Liver (tissue), 3 donors: ENCODE measurements around the gene ADCY10.

Experiments
- EGR1 ChIP-seq, 2 donors: IDR thresholded peaks; 2 replicates each; pipeline ENCODE4 v1.6.1; 2016 to 2018; ENCODE audit warnings: antibody characterized with exemption in 2 of 2, low read depth in 2 of 2
- GABPA ChIP-seq, 2 donors: IDR thresholded peaks in 1 of 2; conservative IDR thresholded peaks in 1 of 2; 2 replicates each; pipeline ENCODE4 v1.6.1; 2016; ENCODE audit warnings: antibody characterized with exemption in 2 of 2, mild to moderate bottlenecking in 1 of 2, moderate library complexity in 1 of 2
- HNF4A ChIP-seq, 2 donors: conservative IDR thresholded peaks; 2 replicates each; pipeline ENCODE4 v1.6.1; 2016; ENCODE audit warnings: antibody characterized with exemption in 2 of 2, mild to moderate bottlenecking in 2 of 2
- RAD21 ChIP-seq, 2 donors: IDR thresholded peaks; 2 replicates each; pipeline ENCODE4 v1.6.1; 2016; ENCODE audit warnings: antibody characterized with exemption in 2 of 2, mild to moderate bottlenecking in 2 of 2
- TAF1 ChIP-seq: conservative IDR thresholded peaks from 2 replicates; pipeline ENCODE4 v1.6.1; 2016; ENCODE audit warnings: antibody characterized with exemption, mild to moderate bottlenecking
- TF ChIP-seq, protein P1 (sequence below): fragments of 150-350 bp; IDR thresholded peaks from 2 replicates; pipeline ENCODE4 v1.5.1; 2017; ENCODE audit warnings: improper control_type of control experiment, low read depth, low read length; ENCODE audit not compliant: missing input control
- TF ChIP-seq, protein P2 (sequence below): IDR thresholded peaks from 2 replicates; pipeline ENCODE4 v1.6.1; 2016; ENCODE audit warnings: antibody characterized with exemption
- TF ChIP-seq, protein P3 (sequence below): IDR thresholded peaks from 2 replicates; pipeline ENCODE4 v1.6.1; 2016; ENCODE audit warnings: antibody characterized with exemption
- TF ChIP-seq, protein P4 (sequence below): IDR thresholded peaks from 2 replicates; pipeline ENCODE4 v1.6.1; 2016; ENCODE audit warnings: antibody characterized with exemption
- TF ChIP-seq, protein P5 (sequence below): IDR thresholded peaks from 2 replicates; pipeline ENCODE4 v1.6.1; 2016; ENCODE audit warnings: antibody characterized with exemption, mild to moderate bottlenecking
- donor health status: healthy.
- donor health status: healthy.

DNA sequence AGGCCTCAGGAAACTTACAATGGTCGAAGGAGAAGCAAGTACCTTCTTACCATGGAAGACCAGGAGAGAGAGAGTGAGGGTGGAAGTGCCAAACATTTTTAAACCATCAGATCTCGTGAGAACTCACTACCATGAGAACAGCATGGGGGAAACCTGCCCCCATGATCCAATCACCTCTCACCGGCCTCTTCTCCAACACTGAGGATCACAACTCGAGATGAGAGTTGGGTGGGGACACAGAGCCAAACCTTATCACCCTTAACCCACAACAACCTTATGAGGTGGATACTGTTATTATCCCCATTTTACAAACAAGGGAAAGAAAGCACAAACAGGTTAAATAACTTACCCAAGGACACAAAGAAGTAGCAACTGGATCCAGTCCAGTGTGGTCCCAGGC lies 111.7 kb downstream of the ADCY10 start:
- TF ChIP-seq, protein P1, sequence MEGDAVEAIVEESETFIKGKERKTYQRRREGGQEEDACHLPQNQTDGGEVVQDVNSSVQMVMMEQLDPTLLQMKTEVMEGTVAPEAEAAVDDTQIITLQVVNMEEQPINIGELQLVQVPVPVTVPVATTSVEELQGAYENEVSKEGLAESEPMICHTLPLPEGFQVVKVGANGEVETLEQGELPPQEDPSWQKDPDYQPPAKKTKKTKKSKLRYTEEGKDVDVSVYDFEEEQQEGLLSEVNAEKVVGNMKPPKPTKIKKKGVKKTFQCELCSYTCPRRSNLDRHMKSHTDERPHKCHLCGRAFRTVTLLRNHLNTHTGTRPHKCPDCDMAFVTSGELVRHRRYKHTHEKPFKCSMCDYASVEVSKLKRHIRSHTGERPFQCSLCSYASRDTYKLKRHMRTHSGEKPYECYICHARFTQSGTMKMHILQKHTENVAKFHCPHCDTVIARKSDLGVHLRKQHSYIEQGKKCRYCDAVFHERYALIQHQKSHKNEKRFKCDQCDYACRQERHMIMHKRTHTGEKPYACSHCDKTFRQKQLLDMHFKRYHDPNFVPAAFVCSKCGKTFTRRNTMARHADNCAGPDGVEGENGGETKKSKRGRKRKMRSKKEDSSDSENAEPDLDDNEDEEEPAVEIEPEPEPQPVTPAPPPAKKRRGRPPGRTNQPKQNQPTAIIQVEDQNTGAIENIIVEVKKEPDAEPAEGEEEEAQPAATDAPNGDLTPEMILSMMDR, result no peak
- TF ChIP-seq, protein P2, sequence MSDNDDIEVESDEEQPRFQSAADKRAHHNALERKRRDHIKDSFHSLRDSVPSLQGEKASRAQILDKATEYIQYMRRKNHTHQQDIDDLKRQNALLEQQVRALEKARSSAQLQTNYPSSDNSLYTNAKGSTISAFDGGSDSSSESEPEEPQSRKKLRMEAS, result no peak
- TF ChIP-seq EGR1 (IDR thresholded peaks at IDR 0.05; ENCODE audit: low read depth in 2 of 2), result no peak
- TF ChIP-seq, protein P3, sequence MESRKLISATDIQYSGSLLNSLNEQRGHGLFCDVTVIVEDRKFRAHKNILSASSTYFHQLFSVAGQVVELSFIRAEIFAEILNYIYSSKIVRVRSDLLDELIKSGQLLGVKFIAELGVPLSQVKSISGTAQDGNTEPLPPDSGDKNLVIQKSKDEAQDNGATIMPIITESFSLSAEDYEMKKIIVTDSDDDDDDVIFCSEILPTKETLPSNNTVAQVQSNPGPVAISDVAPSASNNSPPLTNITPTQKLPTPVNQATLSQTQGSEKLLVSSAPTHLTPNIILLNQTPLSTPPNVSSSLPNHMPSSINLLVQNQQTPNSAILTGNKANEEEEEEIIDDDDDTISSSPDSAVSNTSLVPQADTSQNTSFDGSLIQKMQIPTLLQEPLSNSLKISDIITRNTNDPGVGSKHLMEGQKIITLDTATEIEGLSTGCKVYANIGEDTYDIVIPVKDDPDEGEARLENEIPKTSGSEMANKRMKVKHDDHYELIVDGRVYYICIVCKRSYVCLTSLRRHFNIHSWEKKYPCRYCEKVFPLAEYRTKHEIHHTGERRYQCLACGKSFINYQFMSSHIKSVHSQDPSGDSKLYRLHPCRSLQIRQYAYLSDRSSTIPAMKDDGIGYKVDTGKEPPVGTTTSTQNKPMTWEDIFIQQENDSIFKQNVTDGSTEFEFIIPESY, result no peak
- TF ChIP-seq, protein P4, sequence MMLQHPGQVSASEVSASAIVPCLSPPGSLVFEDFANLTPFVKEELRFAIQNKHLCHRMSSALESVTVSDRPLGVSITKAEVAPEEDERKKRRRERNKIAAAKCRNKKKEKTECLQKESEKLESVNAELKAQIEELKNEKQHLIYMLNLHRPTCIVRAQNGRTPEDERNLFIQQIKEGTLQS, result no peak
- no peak for TF ChIP-seq RAD21 (IDR thresholded peaks at IDR 0.05)
- TF ChIP-seq TAF1, result no peak
- TF ChIP-seq, protein P5, sequence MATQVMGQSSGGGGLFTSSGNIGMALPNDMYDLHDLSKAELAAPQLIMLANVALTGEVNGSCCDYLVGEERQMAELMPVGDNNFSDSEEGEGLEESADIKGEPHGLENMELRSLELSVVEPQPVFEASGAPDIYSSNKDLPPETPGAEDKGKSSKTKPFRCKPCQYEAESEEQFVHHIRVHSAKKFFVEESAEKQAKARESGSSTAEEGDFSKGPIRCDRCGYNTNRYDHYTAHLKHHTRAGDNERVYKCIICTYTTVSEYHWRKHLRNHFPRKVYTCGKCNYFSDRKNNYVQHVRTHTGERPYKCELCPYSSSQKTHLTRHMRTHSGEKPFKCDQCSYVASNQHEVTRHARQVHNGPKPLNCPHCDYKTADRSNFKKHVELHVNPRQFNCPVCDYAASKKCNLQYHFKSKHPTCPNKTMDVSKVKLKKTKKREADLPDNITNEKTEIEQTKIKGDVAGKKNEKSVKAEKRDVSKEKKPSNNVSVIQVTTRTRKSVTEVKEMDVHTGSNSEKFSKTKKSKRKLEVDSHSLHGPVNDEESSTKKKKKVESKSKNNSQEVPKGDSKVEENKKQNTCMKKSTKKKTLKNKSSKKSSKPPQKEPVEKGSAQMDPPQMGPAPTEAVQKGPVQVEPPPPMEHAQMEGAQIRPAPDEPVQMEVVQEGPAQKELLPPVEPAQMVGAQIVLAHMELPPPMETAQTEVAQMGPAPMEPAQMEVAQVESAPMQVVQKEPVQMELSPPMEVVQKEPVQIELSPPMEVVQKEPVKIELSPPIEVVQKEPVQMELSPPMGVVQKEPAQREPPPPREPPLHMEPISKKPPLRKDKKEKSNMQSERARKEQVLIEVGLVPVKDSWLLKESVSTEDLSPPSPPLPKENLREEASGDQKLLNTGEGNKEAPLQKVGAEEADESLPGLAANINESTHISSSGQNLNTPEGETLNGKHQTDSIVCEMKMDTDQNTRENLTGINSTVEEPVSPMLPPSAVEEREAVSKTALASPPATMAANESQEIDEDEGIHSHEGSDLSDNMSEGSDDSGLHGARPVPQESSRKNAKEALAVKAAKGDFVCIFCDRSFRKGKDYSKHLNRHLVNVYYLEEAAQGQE, result no peak
- TF ChIP-seq HNF4A (conservative IDR thresholded peaks at IDR 0.05), result no peak
- no peak for TF ChIP-seq GABPA (IDR thresholded peaks at IDR 0.05 in 1 of 2, conservative IDR thresholded peaks at IDR 0.05 in 1 of 2)
